ENCODE data around the gene ATG5. TPM values are rescaled to one million over a fixed set of nuclear protein-coding genes. Genes with fewer than 3 reads are reported as not detected.
A peak's percentile ranks its signal among the peaks of the same experiment; 100 is the strongest.

The ATG5 gene
- total and polyA plus RNA-seq, 2 donors (not counting 1 experiment from before 2014, with no cell fraction given) = 13.6 to 26.3 TPM

DNA sequence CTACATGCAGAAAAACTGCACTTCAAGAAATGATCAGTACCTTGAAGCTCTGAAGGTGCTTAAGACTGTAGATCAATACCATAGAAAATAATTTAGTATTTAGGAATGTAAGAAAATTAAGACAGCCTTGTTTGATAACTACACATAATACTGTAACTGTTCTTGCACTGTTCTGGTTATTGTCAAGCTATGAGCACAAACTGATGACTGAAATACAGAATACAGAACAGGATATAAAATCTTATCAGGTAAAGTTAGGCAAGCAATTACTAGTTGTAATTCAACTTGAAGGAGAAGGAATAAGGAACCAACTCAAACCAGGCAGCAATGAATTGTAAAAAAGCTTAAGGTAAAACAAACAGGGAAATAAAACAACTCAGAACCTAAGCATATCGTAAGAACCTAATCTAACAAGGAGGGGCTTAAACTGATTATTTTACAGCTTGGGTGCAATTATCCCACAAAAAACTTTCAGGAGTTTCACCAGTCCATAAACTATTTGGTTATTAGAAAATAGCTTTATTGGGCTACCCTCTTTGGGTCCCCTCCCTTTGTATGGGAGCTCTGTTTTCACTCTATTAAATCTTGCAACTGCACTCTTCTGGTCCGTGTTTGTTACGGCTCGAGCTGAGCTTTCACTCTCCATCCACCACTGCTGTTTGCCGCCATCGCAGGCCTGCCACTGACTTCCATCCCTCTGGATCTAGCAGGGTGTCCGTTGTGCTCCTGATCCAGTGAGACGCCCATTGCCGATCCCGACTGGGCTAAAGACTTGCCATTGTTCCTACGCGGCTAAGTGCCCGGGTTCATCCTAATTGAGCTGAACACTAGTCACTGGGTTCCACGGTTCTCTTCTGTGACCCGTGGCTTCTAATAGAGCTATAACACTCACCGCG is 97.7 kb downstream of the ATG5 start:
- Mint-ChIP-seq H3K4me1 (peaks cover 2% of the 10 kb centered on the region), H3K27ac (no peak overlapping the region), H3K4me3 (no peak overlapping the region), H3K9me3 (ENCODE audit: insufficient read depth) (no peaks in the 10 kb centered on the region), H3K27me3 (no peaks in the 10 kb centered on the region)
- ATAC-seq (ENCODE audit: low read depth) (no peak), DNase-seq (no peak)
- no peaks in the 10 kb centered on the region for H3K9me3 ChIP-seq (ENCODE audit: control extremely low read depth in 1 of 3, control insufficient read depth in 2 of 3, insufficient read depth in 1 of 3, low read length in 2 of 3)
- H3K4me3 ChIP-seq (ENCODE audit: control extremely low read depth in 1 of 5, extremely low read depth in 1 of 5, insufficient read depth in 1 of 5, low read depth in 2 of 5, low read length in 4 of 5) = no peak overlapping the region
- H3K9ac ChIP-seq (ENCODE audit: low read length) = no peak overlapping the region
- H3K27me3 ChIP-seq (replicated peaks in 1 of 4; ENCODE audit: control extremely low read depth in 1 of 4, control insufficient read depth in 3 of 4, insufficient read depth in 4 of 4, low read length in 3 of 4) = no peaks in the 10 kb centered on the region
- ChIA-PET CTCF (interaction anchor here (1.0 to 1.3 kb wide), 3 partner anchors 393 to 796 kb away, joined by 3 to 4 read pairs (median 3); no protein-coding TSS in a partner anchor), POLR2A (no interaction called here)
- H3K36me3 ChIP-seq (replicated peaks in 1 of 2; ENCODE audit: control extremely low read depth in 1 of 2, control insufficient read depth in 1 of 2, extremely low read depth in 1 of 2, insufficient read depth in 2 of 2, low read length in 1 of 2) = peaks cover 4% of the 10 kb centered on the region in 2 experiments
- intact Hi-C loops (cut with micrococcal nuclease) = no loop called here
- peaks cover 3% of the 10 kb centered on the region for H3K79me2 ChIP-seq (ENCODE audit: control insufficient read depth, insufficient read depth, low read length)
- WGBS (ENCODE audit: insufficient coverage) = 98% methylated on average over 16 of the region's 17 CpGs
- no peak overlapping the region for H3K27ac ChIP-seq (ENCODE audit: low read length in 2 of 2)
- no peaks in the 10 kb centered on the region for H3K4me1 ChIP-seq (ENCODE audit: control insufficient read depth in 2 of 2, insufficient read depth in 2 of 2, low read length in 2 of 2)
- H4K20me1 ChIP-seq (ENCODE audit: control insufficient read depth, insufficient read depth, low read length, poor library complexity, severe bottlenecking) = no peaks in the 10 kb centered on the region
- TF ChIP-seq EZH2 (IDR thresholded peaks at IDR 0.05; ENCODE audit: borderline replicate concordance, insufficient read depth, low read depth, low read length, poor library complexity, severe bottlenecking) = no peak
- TF ChIP-seq, protein P1, sequence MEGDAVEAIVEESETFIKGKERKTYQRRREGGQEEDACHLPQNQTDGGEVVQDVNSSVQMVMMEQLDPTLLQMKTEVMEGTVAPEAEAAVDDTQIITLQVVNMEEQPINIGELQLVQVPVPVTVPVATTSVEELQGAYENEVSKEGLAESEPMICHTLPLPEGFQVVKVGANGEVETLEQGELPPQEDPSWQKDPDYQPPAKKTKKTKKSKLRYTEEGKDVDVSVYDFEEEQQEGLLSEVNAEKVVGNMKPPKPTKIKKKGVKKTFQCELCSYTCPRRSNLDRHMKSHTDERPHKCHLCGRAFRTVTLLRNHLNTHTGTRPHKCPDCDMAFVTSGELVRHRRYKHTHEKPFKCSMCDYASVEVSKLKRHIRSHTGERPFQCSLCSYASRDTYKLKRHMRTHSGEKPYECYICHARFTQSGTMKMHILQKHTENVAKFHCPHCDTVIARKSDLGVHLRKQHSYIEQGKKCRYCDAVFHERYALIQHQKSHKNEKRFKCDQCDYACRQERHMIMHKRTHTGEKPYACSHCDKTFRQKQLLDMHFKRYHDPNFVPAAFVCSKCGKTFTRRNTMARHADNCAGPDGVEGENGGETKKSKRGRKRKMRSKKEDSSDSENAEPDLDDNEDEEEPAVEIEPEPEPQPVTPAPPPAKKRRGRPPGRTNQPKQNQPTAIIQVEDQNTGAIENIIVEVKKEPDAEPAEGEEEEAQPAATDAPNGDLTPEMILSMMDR (IDR thresholded peaks at IDR 0.05) = no peak
- H2AFZ ChIP-seq (ENCODE audit: insufficient read depth, low read depth, low read length, poor library complexity, severe bottlenecking) = no peak overlapping the region
- H3K4me2 ChIP-seq (replicated peaks; ENCODE audit: low read depth, low read length, poor library complexity, severe bottlenecking) = no peak overlapping the region

DNA sequence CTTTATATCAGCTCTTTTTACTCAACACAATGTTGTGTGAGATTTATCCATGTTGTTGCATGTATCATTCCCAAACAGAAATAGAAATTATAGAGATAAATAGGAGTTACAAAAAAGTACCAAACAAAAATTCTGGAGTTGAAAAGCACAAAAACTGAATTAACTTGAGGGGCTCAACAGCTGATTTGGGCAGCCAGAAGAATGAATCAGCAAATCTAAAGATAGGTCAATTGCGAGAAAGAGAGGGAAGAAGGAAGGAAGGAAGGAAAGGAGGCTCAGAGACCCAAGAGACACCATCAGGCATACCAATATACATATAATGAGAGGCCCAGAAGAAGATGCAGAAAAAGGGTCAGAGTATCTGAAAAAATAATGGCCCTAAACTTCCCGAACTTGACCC is 98.9 kb downstream of the ATG5 start:
- peak overlapping the region in 1 of 2 donors; percentile 14 for H3K27ac ChIP-seq (ENCODE audit: low read length in 2 of 2)
- H2AFZ ChIP-seq (ENCODE audit: insufficient read depth, low read depth, low read length, poor library complexity, severe bottlenecking) = no peak overlapping the region
- Mint-ChIP-seq H3K4me1 (peaks cover 2% of the 10 kb centered on the region), H3K4me3 (no peak overlapping the region), H3K27ac (no peak overlapping the region), H3K9me3 (ENCODE audit: insufficient read depth) (no peaks in the 10 kb centered on the region), H3K27me3 (no peaks in the 10 kb centered on the region)
- no peak overlapping the region for H3K9ac ChIP-seq (ENCODE audit: low read length)
- POLR2A ChIA-PET = no interaction called here
- peaks cover 4% of the 10 kb centered on the region in 2 experiments for H3K36me3 ChIP-seq (replicated peaks in 1 of 2; ENCODE audit: control extremely low read depth in 1 of 2, control insufficient read depth in 1 of 2, extremely low read depth in 1 of 2, insufficient read depth in 2 of 2, low read length in 1 of 2)
- H3K4me3 ChIP-seq (ENCODE audit: control extremely low read depth in 1 of 5, extremely low read depth in 1 of 5, insufficient read depth in 1 of 5, low read depth in 2 of 5, low read length in 4 of 5) = no peak overlapping the region
- CTCF ChIA-PET = interaction anchor here (0.5 to 1.3 kb wide), 2 partner anchors 135 to 494 kb away, joined by 3 to 4 read pairs; no protein-coding TSS in a partner anchor
- H4K20me1 ChIP-seq (ENCODE audit: control insufficient read depth, insufficient read depth, low read length, poor library complexity, severe bottlenecking) = no peaks in the 10 kb centered on the region
- peaks cover 7% of the 10 kb centered on the region for H3K79me2 ChIP-seq (ENCODE audit: control insufficient read depth, insufficient read depth, low read length)
- ATAC-seq (ENCODE audit: low read depth) = no peak
- TF ChIP-seq, protein P1 (IDR thresholded peaks at IDR 0.05) = no peak
- TF ChIP-seq EZH2 (IDR thresholded peaks at IDR 0.05; ENCODE audit: borderline replicate concordance, insufficient read depth, low read depth, low read length, poor library complexity, severe bottlenecking) = no peak
- H3K27me3 ChIP-seq (replicated peaks in 1 of 4; ENCODE audit: control extremely low read depth in 1 of 4, control insufficient read depth in 3 of 4, insufficient read depth in 4 of 4, low read length in 3 of 4) = no peaks in the 10 kb centered on the region
- intact Hi-C loops (cut with micrococcal nuclease) = no loop called here
- H3K4me2 ChIP-seq (replicated peaks; ENCODE audit: low read depth, low read length, poor library complexity, severe bottlenecking) = no peak overlapping the region
- H3K9me3 ChIP-seq (ENCODE audit: control extremely low read depth in 1 of 3, control insufficient read depth in 2 of 3, insufficient read depth in 1 of 3, low read length in 2 of 3) = no peaks in the 10 kb centered on the region
- no peak for DNase-seq
- H3K4me1 ChIP-seq (ENCODE audit: control insufficient read depth in 2 of 2, insufficient read depth in 2 of 2, low read length in 2 of 2) = no peaks in the 10 kb centered on the region
- WGBS (ENCODE audit: insufficient coverage) = no CpG with 5 or more reads among the region's 2 CpGs

All from B cell (primary cell).